ENCODE data around the gene RCSD1.

- TF ChIP-seq GATA2 (IDR thresholded peaks at IDR 0.05; ENCODE audit: low read depth, low read length) (no peak), GATA3 (IDR thresholded peaks at IDR 0.05; ENCODE audit: low read depth, low read length) (no peak)
Measured at GRCh38 chr1:167707942-167708341, 77.9 kb downstream of the RCSD1 start.
